ENCODE data around the gene MAOA. TPM values are rescaled to one million over a fixed set of nuclear protein-coding genes. Genes with fewer than 3 reads are reported as not detected.
"Not testable (repeated sequence)": the region's sequence is repeated elsewhere in the genome, so short reads cannot be mapped to it uniquely, and the experiment has no call there.

Gene MAOA
- total RNA-seq (2014; rRNA removed; shearing (Covaris generic)) (0.76 TPM in 1 of 2 replicates, not detected in the other), polyA plus RNA-seq (2016; fragmentation: Nextera tagmentation; extraction: Ambion mirVana) (0.09 TPM in 1 of 2 replicates, not detected in the other)

DNA sequence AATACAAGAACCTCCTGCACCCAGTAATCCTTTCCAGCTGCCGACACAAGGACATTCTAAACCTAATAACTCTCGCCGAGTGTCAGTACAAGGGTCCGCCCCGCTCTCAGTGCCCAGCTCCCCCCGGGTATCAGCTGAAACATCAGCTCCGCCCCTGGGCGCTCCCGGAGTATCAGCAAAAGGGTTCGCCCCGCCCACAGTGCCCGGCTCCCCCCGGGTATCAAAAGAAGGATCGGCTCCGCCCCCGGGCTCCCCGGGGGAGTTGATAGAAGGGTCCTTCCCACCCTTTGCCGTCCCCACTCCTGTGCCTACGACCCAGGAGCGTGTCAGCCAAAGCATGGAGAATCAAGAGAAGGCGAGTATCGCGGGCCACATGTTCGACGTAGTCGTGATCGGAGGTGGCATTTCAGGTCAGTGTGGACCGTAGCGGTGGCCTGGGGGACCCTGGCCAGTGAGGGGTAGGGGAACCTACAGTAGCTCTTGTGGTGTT lies at the start of gene MAOA:
MAOA (plus strand) TSS at position 295 of the 490 bp plus-strand sequence; CDS start at position 338, 43 bp downstream.
- H3K9me2 ChIP-seq (ENCODE audit: insufficient read depth) = no peaks in the 10 kb centered on the region
- peak within 1 kb of the TSS; percentile 76 for H3K4me3 ChIP-seq
- H3K4me2 ChIP-seq (ENCODE audit: unreplicated experiment) = peak within 1 kb of the TSS; percentile 61
- WGBS, 2 experiments (ENCODE audit: low coverage in 1 of 2, low lambda C conversion rate in 2 of 2, missing lambda C conversion rate in 2 of 2) = 0 to 12% methylated on average over 2 to 20 of the region's 29 CpGs
- H3K79me2 ChIP-seq (ENCODE audit: insufficient read depth) = no peaks in the 10 kb centered on the region
- peak within 1 kb of the TSS; percentile 93 for H2AFZ ChIP-seq
- peak within 1 kb of the TSS; percentile 93 for H3K9ac ChIP-seq
- no peaks in the 10 kb centered on the region for H3F3A ChIP-seq (ENCODE audit: insufficient read depth)
- no peaks in the 10 kb centered on the region for H3K4me1 ChIP-seq (ENCODE audit: insufficient read depth)
- no peaks in the 10 kb centered on the region for H4K20me1 ChIP-seq (ENCODE audit: insufficient read depth)
- H3K36me3 ChIP-seq (ENCODE audit: low read depth) = no peaks in the 10 kb centered on the region
- no peaks in the 10 kb centered on the region for H3K27me3 ChIP-seq (replicated peaks; ENCODE audit: insufficient read depth)
- in situ Hi-C loops (cut with MboI) = no loop called here
- no peaks in the 10 kb centered on the region for H3K9me3 ChIP-seq (ENCODE audit: low read depth)
- TF ChIP-seq EZH2 (IDR thresholded peaks at IDR 0.05; ENCODE audit: insufficient read depth, poor library complexity, severe bottlenecking) (no peak), EZH2phosphoT487 (IDR thresholded peaks at IDR 0.05; ENCODE audit: insufficient read depth, low read depth) (no peak)
- DNase-seq = no peak
- H3K27ac ChIP-seq = no peak within 1 kb of the TSS

DNA sequence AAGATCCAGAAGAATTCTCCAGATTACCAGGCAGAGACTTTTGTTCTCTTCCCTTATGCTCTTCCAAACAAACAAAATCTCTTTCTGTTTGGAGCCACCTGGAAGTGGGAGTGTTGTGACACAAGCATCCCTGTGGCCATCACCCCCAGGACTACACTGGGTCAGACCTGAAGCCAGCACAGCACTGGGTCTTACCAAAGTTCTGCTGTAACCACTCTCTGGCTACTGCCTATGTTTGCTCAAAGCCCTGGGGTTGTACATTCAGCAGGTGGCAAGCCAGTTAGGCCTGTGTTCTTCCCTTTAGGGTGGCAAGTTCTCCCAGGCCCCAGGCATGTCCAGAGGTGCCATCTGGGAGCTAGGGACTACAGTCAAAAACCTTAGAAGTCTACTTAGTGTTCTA lies 43.7 kb upstream of the MAOA start:
- no peaks in the 10 kb centered on the region for H3K36me3 ChIP-seq (ENCODE audit: low read depth)
- H3K4me2 ChIP-seq (ENCODE audit: unreplicated experiment) = no peak overlapping the region

DNA sequence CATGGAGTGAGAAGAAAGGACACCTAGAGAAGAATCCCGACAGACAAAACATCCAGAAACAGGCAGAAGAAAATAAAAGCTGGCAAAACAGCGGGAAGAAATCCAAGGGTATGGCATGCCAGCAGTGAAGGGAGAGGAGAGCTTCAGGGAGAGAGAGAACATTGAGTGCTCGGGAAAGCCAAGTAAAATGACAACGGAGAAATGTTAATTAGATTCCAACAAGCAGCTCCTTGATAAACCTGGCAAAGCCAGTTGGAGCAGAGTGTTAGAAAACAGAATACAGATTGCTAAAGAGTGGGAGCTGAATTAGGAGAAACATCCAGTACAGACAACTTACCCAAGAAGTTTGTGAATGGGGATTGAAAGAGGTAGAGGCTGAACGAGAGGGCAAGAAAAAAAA lies 40.4 kb upstream of the MAOA start:
- in situ Hi-C loops (cut with MboI) = no loop called here
- no peak overlapping the region for H3K4me2 ChIP-seq (ENCODE audit: unreplicated experiment)
- 2 to 5% methylated on average over 5 of the region's 5 CpGs for WGBS, 2 experiments (ENCODE audit: low coverage in 1 of 2, low lambda C conversion rate in 2 of 2, missing lambda C conversion rate in 2 of 2)
- no peak overlapping the region for H3K27ac ChIP-seq
- no peaks in the 10 kb centered on the region for H3K36me3 ChIP-seq (ENCODE audit: low read depth)
- no peak for DNase-seq
- no peak overlapping the region for H2AFZ ChIP-seq
- no peak overlapping the region for H3K9ac ChIP-seq
- no peaks in the 10 kb centered on the region for H3K4me1 ChIP-seq (ENCODE audit: insufficient read depth)
- no peaks in the 10 kb centered on the region for H3K27me3 ChIP-seq (replicated peaks; ENCODE audit: insufficient read depth)
- no peaks in the 10 kb centered on the region for H3K9me3 ChIP-seq (ENCODE audit: low read depth)
- H3F3A ChIP-seq (ENCODE audit: insufficient read depth) = no peaks in the 10 kb centered on the region
- no peaks in the 10 kb centered on the region for H3K9me2 ChIP-seq (ENCODE audit: insufficient read depth)
- no peaks in the 10 kb centered on the region for H4K20me1 ChIP-seq (ENCODE audit: insufficient read depth)
- TF ChIP-seq EZH2 (IDR thresholded peaks at IDR 0.05; ENCODE audit: insufficient read depth, poor library complexity, severe bottlenecking) (no peak), EZH2phosphoT487 (IDR thresholded peaks at IDR 0.05; ENCODE audit: insufficient read depth, low read depth) (no peak)
- no peak overlapping the region for H3K4me3 ChIP-seq
- H3K79me2 ChIP-seq (ENCODE audit: insufficient read depth) = no peaks in the 10 kb centered on the region

More for the DNA sequence above, 43.7 kb upstream of the MAOA start:
- Histone ChIP-seq H3K27me3 (replicated peaks; ENCODE audit: insufficient read depth) (no peaks in the 10 kb centered on the region), H3K9me3 (ENCODE audit: low read depth) (no peaks in the 10 kb centered on the region), H2AFZ (no peak overlapping the region), H3K4me1 (ENCODE audit: insufficient read depth) (no peaks in the 10 kb centered on the region), H3F3A (ENCODE audit: insufficient read depth) (no peaks in the 10 kb centered on the region), H3K4me3 (no peak overlapping the region), H3K27ac (no peak overlapping the region), H3K79me2 (ENCODE audit: insufficient read depth) (no peaks in the 10 kb centered on the region), H3K9me2 (ENCODE audit: insufficient read depth) (no peaks in the 10 kb centered on the region), H4K20me1 (ENCODE audit: insufficient read depth) (no peaks in the 10 kb centered on the region), H3K9ac (no peak overlapping the region)
- no peak for DNase-seq
- in situ Hi-C loops (cut with MboI) = no loop called here
- TF ChIP-seq EZH2phosphoT487 (IDR thresholded peaks at IDR 0.05; ENCODE audit: insufficient read depth, low read depth) (no peak), EZH2 (IDR thresholded peaks at IDR 0.05; ENCODE audit: insufficient read depth, poor library complexity, severe bottlenecking) (no peak)

DNA sequence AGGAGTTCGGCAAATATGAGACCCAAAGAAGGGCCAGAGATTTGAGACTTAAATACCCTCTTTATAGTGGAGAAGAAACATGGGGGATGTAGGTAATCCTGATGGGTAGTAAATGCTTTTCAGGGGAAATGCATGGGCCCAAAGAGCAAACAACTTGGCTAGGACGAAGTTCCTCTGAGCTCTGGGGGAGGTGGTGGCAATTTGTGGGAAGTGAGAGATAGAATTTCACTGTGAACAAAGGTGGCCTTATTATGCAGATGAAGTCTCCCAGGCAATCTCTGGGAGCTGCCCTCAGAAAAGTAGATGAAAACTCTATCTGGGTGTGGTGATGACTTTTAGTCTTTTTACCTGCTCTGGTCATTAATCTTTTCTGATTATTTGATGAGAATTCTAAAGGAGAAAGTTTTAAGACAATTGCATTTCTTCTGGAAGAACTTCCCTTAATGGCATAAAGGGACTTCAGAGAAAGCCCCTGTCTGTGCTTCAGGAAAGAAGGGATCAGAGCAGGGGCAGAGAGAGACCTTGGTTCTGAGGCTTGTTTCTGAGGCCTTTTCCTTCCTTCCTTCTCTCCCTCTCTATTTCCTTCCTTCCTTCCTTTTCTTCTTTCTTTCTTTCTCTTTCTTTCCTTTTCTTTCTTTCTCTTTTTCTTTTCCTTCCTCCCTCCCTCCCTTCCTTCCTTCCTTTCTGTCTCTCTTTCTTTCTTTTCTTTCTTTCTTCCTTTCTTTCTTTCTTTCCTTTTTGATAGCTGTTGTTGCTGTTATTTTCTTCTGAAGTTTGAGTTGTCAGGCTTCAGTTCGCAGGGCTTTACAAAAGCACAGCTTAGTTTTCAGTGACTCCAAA lies 37.5 kb upstream of the MAOA start:
- in situ Hi-C loops (cut with MboI) = no loop called here
- 68 to 76% methylated on average over 3 of the region's 3 CpGs for WGBS, 2 experiments (ENCODE audit: low coverage in 1 of 2, low lambda C conversion rate in 2 of 2, missing lambda C conversion rate in 2 of 2)
- H3F3A ChIP-seq (ENCODE audit: insufficient read depth) = no peaks in the 10 kb centered on the region

DNA sequence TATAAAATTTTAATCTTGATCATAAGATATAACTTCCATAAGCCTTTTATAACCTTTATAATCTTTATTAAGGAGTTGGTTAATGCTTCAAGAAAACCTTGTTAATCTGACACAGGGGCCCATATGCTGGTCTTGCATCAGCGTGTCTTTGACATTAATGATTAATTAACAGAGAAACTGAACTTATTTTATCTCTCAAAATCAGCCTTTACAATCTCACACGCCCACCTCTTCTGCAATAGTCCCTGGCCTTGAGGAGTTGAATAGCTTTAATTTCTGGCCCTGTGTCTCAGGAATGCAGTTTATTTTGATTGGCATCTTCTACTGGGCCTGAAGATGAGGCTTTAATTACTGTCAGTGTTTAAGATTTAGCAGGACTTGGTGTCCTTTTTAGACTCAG lies 36.2 kb upstream of the MAOA start:
- DNase-seq; H2AFZ ChIP-seq; H3K9ac ChIP-seq; H3K27ac ChIP-seq; H3K27me3 ChIP-seq (replicated peaks; ENCODE audit: insufficient read depth); H3K79me2 ChIP-seq (ENCODE audit: insufficient read depth); H3K4me3 ChIP-seq; H3K9me2 ChIP-seq (ENCODE audit: insufficient read depth); H4K20me1 ChIP-seq (ENCODE audit: insufficient read depth); H3K4me2 ChIP-seq (ENCODE audit: unreplicated experiment); H3K36me3 ChIP-seq (ENCODE audit: low read depth); H3K4me1 ChIP-seq (ENCODE audit: insufficient read depth); H3F3A ChIP-seq (ENCODE audit: insufficient read depth); H3K9me3 ChIP-seq (ENCODE audit: low read depth); in situ Hi-C loops (cut with MboI): not testable (repeated sequence)
- WGBS, 2 experiments (ENCODE audit: low coverage in 1 of 2, low lambda C conversion rate in 2 of 2, missing lambda C conversion rate in 2 of 2) = 28 to 46% methylated on average over 2 of the region's 2 CpGs

More for the DNA sequence above, 37.5 kb upstream of the MAOA start:
- no peaks in the 10 kb centered on the region for H3K79me2 ChIP-seq (ENCODE audit: insufficient read depth)
- H2AFZ ChIP-seq = no peak overlapping the region
- H3K27me3 ChIP-seq (replicated peaks; ENCODE audit: insufficient read depth) = no peaks in the 10 kb centered on the region
- H4K20me1 ChIP-seq (ENCODE audit: insufficient read depth) = no peaks in the 10 kb centered on the region
- H3K27ac ChIP-seq = no peak overlapping the region
- H3K4me3 ChIP-seq = no peak overlapping the region
- H3K36me3 ChIP-seq (ENCODE audit: low read depth) = no peaks in the 10 kb centered on the region
- H3K9ac ChIP-seq = no peak overlapping the region
- no peak overlapping the region for H3K4me2 ChIP-seq (ENCODE audit: unreplicated experiment)
- no peak for DNase-seq
- no peaks in the 10 kb centered on the region for H3K9me2 ChIP-seq (ENCODE audit: insufficient read depth)
- no peaks in the 10 kb centered on the region for H3K4me1 ChIP-seq (ENCODE audit: insufficient read depth)
- TF ChIP-seq EZH2phosphoT487 (IDR thresholded peaks at IDR 0.05; ENCODE audit: insufficient read depth, low read depth) (no peak), EZH2 (IDR thresholded peaks at IDR 0.05; ENCODE audit: insufficient read depth, poor library complexity, severe bottlenecking) (no peak)
- no peaks in the 10 kb centered on the region for H3K9me3 ChIP-seq (ENCODE audit: low read depth)
